Measurements from ENCODE around the gene SDCBP2. TPM values are rescaled to one million over a fixed set of nuclear protein-coding genes. Genes with fewer than 3 reads are reported as not detected.

Gene SDCBP2
- polyA plus RNA-seq, 2 of the 4 experiments (the other 2 are of a cell fraction), result 0.35 to 0.58 TPM

- FAIRE-seq, result no peak
- Histone ChIP-seq H3K4me1 (peaks cover 21% of the 10 kb centered on the region), H3K4me2 (peak overlapping the region; percentile 77), H3K4me3 (peak overlapping the region; percentile 89), H3K27ac (peak overlapping the region in 1 of 2 experiments; percentile 88; a peak in 4 of 6 replicates), H3K9me3 (peaks cover 6% of the 10 kb centered on the region)
- ChIA-PET POLR2A (no interaction called here), CTCF (interaction anchor here (0.8 to 1.6 kb wide), 4 partner anchors 16 to 81 kb away, joined by 3 to 6 read pairs (median 4); no protein-coding TSS in a partner anchor)
- TF ChIP-seq, protein P1, sequence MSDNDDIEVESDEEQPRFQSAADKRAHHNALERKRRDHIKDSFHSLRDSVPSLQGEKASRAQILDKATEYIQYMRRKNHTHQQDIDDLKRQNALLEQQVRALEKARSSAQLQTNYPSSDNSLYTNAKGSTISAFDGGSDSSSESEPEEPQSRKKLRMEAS (IDR thresholded peaks at IDR 0.05), result no peak
- TF ChIP-seq CBX8 (IDR thresholded peaks at IDR 0.05) (no peak), HDAC2 (IDR thresholded peaks at IDR 0.05) (no peak), JUN (IDR thresholded peaks at IDR 0.05) (no peak), RARB (CRISPR knock-in tag; IDR thresholded peaks at IDR 0.05) (no peak), MAFK (IDR thresholded peaks at IDR 0.05; ENCODE audit: partially characterized antibody) (no peak), HOXB5 (CRISPR knock-in tag; IDR thresholded peaks at IDR 0.05) (no peak), EHMT2 (IDR thresholded peaks at IDR 0.05; ENCODE audit: low read depth) (no peak)
- no peak for ATAC-seq
- WGBS (ENCODE audit: missing lambda C conversion rate), result 85% methylated on average over 8 of the region's 8 CpGs
- no peak for DNase-seq (ENCODE audit: low read depth in 1 of 2, low spot score in 1 of 2)
Observed at GRCh38 chr20:1267161-1267560, 61.8 kb downstream of the SDCBP2 start.

DNA sequence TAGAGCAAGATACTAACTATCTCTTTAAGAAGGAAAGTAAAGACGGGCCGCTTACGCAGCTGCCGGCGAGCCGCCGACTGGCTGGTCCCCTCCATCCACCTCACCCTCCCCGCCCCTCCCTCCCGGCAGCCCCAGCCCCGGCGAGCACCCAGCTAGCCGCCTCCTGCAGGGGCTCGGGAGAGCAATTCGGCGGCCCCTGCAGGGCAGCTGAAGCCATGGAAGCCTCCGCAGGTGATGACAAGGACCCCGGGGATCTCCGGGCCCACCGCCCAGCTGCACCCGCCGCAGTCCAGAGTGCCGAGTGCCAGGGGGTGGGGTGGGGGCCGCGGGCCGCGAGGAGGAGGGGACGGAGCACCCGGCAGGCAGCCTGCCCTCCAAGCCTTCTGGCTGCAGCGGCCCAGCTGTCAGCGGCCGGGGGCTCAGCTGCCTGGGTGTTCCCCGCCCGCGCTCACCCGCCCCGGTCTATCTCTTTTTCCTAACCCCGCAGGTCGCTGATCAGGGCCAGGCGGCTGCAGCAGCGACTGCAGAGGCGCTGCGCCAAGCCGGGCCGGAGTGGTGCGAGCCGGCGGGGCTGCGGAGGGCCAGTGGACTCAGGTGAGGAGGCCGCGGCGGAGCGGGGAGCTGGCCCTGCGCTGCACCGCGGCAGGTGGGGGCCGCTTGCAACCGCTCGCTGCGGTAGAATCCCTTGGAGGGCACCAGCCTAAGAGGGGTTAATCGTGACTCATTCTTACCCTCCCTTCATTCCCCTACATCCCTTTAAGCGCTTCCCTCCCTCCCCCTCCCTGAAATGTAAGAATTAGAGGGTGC lies 62.6 kb downstream of the SDCBP2 start, which contains the start of gene SNPH:
TSS of gene SNPH (plus strand) at position 128 of the 807 bp plus-strand sequence. CDS start 29,946 bp downstream, outside the sequence.
- CTCF ChIA-PET, result interaction anchor here (0.7 to 1.6 kb wide), 5 partner anchors 8 to 80 kb away, joined by 3 to 6 read pairs (median 3); no protein-coding TSS in a partner anchor
- POLR2A ChIA-PET, result interaction anchor here (0.6 to 1.1 kb wide), 2 partner anchors 10 to 22 kb away, joined by 3 to 8 read pairs; no protein-coding TSS in a partner anchor
- Histone ChIP-seq H3K27ac (peak within 1 kb of the TSS; percentile 63 to 88), H3K4me3 (peak within 1 kb of the TSS; percentile 89), H3K9me3 (peaks cover 13% of the 10 kb centered on the region), H3K4me1 (peaks cover 21% of the 10 kb centered on the region), H3K4me2 (peak within 1 kb of the TSS; percentile 77)
- peak; percentile 96 to 97 for ATAC-seq
- no peak for FAIRE-seq
- peak; percentile 77 to 82 for DNase-seq (ENCODE audit: low read depth in 1 of 2, low spot score in 1 of 2)
- TF ChIP-seq CBX8 (IDR thresholded peaks at IDR 0.05) (no peak), JUN (IDR thresholded peaks at IDR 0.05) (peak in 1 of 2 experiments; percentile 22; a peak in 1 of 5 replicates), RNF2 (IDR thresholded peaks at IDR 0.05; ENCODE audit: borderline replicate concordance, low read depth) (no peak), BHLHE40 (IDR thresholded peaks at IDR 0.05; ENCODE audit: low read depth, low read length) (no peak), CEBPB (IDR thresholded peaks at IDR 0.05) (no peak), ZNF302 (CRISPR knock-in tag; IDR thresholded peaks at IDR 0.05) (no peak), EHMT2 (IDR thresholded peaks at IDR 0.05; ENCODE audit: low read depth) (no peak), ZC3H11A (IDR thresholded peaks at IDR 0.05) (no peak), RAD21 (conservative IDR thresholded peaks at IDR 0.05 in 1 of 2, IDR thresholded peaks at IDR 0.05 in 1 of 2) (no peak), HOXB5 (CRISPR knock-in tag; IDR thresholded peaks at IDR 0.05) (no peak), ELK1 (IDR thresholded peaks at IDR 0.05; ENCODE audit: low read depth, low read length) (no peak), FOSL2 (IDR thresholded peaks at IDR 0.05) (peak; percentile 68; the same call in 1 of the 2 replicates), FOSL2 (CRISPR knock-in tag; IDR thresholded peaks at IDR 0.05) (peak; percentile 75), TP53 (CRISPR knock-in tag; IDR thresholded peaks at IDR 0.05) (no peak), USF2 (IDR thresholded peaks at IDR 0.05) (no peak), HES2 (IDR thresholded peaks at IDR 0.05) (no peak), RCOR1 (IDR thresholded peaks at IDR 0.05; ENCODE audit: low read depth, low read length) (no peak), HEYL (CRISPR knock-in tag; IDR thresholded peaks at IDR 0.05) (no peak), SMC3 (IDR thresholded peaks at IDR 0.05) (no peak), POLR2A (IDR thresholded peaks at IDR 0.05; ENCODE audit: low read length) (peak; percentile 57)
- TF ChIP-seq, protein P1 (IDR thresholded peaks at IDR 0.05), result peak; percentile 3; the same call in 1 of the 2 replicates
- WGBS (ENCODE audit: missing lambda C conversion rate), result under 1% methylated on average over 30 of the region's 61 CpGs
